Measurements from ENCODE around the gene SLC9A9.
"Not testable (repeated sequence)": the region's sequence is repeated elsewhere in the genome, so short reads cannot be mapped to it uniquely, and the experiment has no call there.

Gene SLC9A9

GRCh38 chr3:143808030-143808429, 40.2 kb downstream of the SLC9A9 start:
- no peak for DNase-seq

DNA sequence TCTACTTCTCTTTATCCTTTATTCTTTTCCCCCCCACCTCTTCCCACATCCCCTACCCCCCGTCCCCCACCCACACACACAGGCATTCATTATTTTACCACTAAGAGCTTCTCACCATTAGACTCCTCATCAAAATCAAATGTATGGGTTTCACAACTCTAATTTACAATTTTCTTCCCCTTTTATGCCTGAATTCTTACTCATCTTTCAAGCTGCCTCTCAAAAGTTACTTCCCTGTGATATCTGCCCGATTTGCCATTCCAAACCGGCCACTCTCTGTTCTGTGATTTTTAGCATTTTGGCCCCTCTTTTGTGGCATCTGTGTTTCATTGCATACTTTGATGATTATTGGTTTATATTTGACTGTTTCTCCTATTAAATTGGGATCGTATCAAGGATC, 42.2 kb downstream of the SLC9A9 start:
- no peak for DNase-seq

GRCh38 chr3:143805476-143805875, 42.8 kb downstream of the SLC9A9 start:
- not testable (repeated sequence) for DNase-seq

DNA sequence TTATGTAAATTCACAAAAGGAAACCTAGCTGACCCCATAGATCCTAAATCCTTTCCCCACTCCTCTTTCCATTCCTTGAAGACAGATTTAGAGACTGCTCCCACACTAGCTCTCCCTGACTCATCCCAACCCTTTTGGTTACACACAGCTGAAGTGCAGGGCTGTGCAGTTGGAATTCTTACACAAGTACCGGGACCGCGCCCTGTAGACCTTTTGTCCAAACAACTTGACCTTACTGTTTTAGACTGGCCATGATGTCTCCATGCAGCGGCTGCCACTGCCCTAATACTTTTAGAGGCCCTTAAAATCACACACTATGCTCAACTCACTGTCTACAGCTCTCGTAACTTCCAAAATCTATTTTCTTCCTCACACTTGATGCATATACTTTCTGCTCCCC, 47.2 kb downstream of the SLC9A9 start:
- not testable (repeated sequence) for DNase-seq

DNA sequence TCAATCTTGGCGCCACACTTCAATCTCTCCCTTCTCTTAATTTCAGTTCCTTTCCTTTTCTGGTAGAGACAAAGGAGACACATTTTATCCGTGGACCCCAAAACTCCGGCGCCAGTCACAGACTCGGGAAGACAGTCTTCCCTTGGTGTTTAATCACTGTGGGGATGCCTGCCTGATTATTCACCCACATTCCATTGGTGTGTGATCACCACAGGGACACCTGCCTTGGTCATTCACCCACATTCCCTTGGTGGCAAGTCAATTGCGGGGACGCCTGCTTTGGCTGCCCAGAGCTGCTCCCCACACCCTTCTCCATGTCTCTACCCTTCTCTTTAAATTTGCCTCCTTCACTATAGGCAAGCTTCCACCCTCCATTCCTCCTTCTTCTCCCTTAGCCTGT, 50.1 kb downstream of the SLC9A9 start:
- not testable (repeated sequence) for DNase-seq

DNA sequence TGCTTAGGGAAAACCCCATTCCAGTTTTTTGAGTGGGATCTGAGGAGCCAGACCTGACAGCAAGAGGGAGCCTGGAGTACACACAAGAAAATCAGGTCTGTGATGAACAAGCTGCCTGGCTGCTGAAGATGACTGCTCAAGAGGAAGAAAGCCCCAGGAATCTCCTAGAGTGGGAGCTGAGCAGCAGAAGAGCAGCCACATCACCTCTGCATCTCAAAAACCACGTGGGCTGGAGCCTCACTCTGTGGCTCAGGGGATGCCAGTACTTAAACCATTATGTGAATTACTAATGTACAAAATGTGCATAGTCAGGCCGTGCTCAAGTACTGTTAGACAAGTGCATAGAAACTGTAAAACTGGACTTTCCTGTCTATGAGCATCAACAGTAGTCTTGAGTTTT, 52.4 kb downstream of the SLC9A9 start:
- no peak for DNase-seq

- no peak for DNase-seq
Measured at GRCh38 chr3:143794793-143795462, 53.3 kb downstream of the SLC9A9 start.

- DNase-seq: no peak
Measured at GRCh38 chr3:143793971-143794370, 54.3 kb downstream of the SLC9A9 start.

GRCh38 chr3:143791386-143791785, 56.9 kb downstream of the SLC9A9 start:
- no peak for DNase-seq

GRCh38 chr3:143786219-143787191, 61.8 kb downstream of the SLC9A9 start:
- DNase-seq: no peak

DNA sequence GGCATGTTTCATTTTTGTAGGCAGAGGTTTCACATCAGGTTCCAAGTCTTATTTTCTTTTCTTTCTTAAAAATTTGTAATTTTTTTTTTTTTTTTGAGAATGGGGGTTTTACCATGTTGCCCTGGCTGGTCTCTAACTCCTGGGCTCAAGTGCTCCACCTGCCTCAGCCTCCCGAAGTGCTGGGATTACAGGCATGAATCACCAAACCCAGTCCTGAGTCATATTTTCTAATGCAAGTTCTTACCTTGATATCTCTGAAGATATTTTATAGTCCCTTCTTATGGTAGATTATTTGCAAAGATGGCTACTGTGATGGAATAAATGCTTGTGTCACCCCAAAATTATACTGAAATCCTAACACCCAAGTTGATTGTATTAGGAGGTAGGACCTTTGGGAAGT, 63.8 kb downstream of the SLC9A9 start:
- DNase-seq: no peak

GRCh38 chr3:143783851-143784370, 64.4 kb downstream of the SLC9A9 start:
- no peak for DNase-seq

DNA sequence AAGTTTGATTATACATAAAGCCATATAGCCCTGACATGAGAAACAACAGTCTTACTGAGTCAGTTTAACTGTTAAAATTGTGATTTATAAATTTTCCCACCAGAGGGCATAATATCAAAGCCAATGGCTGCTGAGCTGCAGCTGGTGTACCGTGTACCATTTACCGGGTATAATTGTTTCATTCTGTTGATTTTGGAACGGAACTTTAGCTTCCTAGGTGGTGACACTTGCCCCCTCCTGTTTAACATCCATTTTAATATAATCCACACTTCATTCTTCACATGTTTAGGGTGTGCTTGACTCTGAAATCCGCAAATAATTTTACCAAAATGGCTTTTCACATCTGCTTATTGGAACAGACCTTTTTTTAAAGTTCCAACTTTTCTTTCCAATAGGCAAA, 72.8 kb downstream of the SLC9A9 start:
- no peak for DNase-seq

DNA sequence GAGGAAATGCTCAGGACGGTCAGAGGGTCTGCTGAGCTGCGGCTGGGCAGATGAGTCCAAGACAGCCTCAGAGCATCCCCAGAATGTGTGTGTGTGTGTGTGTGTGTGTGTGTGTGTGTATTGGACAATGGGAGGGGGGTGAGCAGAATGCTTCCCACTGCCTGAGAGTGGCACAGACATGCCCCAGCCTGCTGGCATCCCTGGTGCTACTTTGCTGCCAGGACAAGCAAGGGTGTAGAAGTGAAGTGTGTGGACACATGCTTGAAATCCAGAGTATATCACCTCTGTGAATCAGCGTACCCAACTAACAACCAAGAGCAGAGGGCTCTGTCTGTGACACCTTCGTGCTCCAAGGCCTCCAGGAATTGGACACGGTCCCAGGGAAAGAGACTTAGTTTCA, 76.3 kb downstream of the SLC9A9 start:
- no peak for DNase-seq

- no peak for DNase-seq
Measured at GRCh38 chr3:143771258-143771657, 77.0 kb downstream of the SLC9A9 start.

- no peak for DNase-seq
Measured at GRCh38 chr3:143770391-143770790, 77.9 kb downstream of the SLC9A9 start.

DNA sequence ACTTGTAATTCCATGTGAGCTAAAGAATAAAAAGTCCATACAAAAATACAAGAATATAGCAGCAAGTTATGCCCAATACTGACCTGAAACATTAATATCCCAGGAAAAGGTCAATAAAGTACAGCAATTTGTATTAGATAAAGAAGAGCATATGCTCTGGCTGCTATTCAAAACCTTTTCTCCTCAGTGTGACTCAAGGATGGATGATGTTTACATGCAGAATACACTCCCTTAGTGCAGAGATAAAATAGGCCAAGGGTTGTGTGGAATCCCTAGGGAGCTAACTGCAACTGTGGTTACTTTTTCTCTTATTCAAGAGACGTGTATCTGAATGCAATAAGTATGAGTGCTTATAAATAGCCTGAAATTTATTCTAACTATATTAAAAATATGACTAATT, 78.7 kb downstream of the SLC9A9 start:
- no peak for DNase-seq

- DNase-seq: no peak
Measured at GRCh38 chr3:143764840-143765239, 83.4 kb downstream of the SLC9A9 start.

DNA sequence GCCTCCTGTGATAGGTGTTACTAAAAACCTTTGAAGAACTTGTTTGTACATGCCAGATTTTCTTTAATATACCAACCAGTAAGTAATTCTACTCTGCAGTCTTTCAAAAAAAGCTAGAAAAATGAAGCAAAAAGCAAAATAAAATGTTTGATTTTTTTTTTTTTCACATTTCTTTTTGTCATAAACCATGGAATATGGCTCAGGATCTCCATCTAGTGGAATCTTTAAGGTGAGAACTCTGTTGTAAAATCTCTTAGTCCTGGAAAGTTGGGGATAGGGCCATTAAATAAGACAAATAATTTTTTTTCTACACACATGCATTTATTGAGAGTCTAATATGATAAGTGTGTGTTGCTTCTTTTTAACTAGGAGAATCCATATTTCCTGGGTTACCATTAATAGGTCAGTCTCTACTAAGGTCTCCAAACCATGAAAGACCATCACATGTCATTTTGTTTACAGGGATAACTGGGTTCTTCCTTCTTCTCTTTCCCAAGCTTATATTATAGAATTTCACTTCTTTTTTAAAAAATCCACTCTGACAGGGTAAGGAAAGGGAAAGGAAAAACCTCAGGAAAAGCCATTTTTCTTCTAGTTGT, 84.6 kb downstream of the SLC9A9 start:
- DNase-seq: no peak

DNA sequence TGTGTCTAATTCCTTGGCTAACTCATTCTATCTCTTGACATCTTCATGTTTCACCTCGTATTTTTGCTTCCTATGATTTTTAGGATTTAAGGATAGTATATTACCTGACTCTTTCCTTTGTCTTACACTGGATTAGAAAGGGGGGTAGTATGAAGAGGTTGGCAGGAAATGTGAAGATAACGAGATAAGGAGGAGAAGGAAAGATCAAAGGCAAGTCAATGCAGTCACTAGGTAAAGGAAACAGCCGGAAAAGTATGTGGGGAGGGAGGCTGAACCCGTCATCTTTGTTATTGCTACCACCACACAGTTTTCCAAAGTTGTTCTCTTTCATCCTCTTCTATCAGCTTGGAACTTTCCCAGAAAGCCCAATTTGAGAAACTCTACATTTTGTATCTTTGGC, 90.6 kb downstream of the SLC9A9 start:
- no peak for DNase-seq

DNA sequence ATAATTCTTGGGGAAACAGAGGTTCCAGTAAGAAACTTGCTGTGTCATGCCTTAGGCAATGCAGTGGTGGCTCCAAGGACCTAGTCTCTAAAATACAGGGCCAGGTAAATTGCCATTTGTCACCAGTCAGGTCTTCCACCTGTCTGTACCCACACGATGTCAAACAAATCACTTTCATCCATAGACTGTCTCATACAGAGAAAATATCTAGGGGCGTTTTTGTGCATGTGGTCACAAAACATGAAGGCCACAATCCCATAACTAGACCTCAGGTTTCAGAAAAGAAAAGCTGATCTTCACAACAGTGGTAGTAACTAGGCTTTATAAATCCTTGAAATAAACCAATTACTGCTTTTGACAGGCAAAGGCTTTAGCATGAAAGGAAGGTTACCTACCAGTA, 92.3 kb downstream of the SLC9A9 start:
- DNase-seq: no peak

DNA sequence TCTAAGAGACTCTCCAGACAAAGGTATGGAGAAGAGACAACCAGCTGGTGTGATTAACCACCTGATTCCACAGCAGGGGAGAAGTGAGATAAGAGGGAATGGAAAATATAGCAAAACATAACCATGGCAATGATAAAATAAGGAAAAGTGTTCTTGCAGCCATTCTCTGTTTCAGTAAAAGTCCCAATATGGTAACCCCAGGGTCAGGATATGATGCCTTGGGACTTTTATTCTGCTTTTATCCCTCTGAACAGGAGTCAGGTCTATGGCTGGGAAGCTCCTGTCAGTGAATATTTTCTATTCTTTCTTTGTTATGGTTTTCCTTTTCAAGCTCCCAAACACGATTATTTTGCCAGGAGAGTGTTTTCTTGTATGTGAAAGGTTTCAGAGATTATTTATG, 94.2 kb downstream of the SLC9A9 start:
- DNase-seq: no peak

- no peak for DNase-seq
Measured at GRCh38 chr3:143753456-143753855, 94.8 kb downstream of the SLC9A9 start.

DNA sequence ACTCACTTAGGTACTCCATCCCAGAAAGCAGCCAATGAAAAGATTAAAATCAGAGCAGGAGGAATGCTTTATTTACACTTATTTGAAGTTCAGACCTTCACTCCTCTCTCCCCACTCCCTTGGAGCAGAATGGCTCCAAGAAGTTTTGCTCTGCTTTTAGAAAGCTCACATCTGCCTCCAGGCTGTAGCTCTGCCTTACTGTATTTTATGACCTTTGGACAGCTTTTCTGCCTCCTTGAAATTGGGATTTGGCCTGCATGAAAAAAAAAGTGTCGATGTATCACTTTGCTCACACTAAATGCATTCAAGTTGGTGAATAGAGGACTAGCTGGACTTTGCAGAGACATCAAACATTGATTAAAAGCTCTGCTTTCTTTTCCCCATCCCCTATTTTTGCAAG, 95.3 kb downstream of the SLC9A9 start:
- DNase-seq: no peak

All from activated effector memory CD4-positive, alpha-beta T cell treated with Interleukin-2 at 50 U/mL for 16 hours (primary cell).